ENCODE data around the gene LZTR1.

- TF ChIP-seq CTCF (IDR thresholded peaks at IDR 0.05) (no peak), POLR2A (IDR thresholded peaks at IDR 0.05) (no peak)
These were observed 30.6 kb downstream of the LZTR1 start for GRCh38 chr22:21012446-21013407.
